ENCODE data around the gene PHLPP1.

PHLPP1 gene

GRCh38 chr18:62856294-62856693 is 141.0 kb downstream of the PHLPP1 start:
- no peak for DNase-seq

DNA sequence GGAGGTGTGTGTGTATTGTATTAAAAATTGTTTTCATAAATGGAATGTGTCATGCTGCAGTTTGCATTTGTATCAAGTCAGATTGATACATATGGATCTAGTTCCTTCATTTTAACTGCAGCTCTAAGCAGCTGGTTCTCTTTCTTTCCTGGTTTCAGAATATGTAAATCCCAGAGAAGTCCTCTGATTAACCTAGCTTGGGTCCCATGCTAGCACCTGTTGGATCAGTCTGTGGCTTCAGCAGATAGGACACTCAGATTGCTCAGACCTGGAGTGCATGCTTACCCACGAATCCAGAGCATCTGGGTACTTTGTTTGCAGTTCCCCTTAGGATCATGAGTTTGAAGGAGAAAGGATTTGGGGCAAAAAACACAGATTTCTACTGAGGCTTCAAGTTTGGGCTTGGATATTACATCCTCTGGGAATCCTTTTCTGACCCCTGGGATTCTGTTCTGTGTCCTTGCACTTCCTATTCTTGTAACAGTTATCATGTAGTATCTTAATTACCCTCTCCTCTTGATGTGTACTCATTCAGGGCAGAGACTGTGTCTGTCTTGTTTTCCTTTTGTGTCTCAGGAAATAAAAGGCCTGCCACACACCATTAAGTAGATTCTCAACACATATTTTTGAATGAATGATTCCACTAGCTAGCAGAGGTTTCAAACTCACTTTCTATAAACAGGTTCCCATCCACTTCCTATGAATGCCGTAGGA is 142.1 kb downstream of the PHLPP1 start:
- no peak for DNase-seq

GRCh38 chr18:62860062-62860461 is 144.7 kb downstream of the PHLPP1 start:
- no peak for DNase-seq

DNA sequence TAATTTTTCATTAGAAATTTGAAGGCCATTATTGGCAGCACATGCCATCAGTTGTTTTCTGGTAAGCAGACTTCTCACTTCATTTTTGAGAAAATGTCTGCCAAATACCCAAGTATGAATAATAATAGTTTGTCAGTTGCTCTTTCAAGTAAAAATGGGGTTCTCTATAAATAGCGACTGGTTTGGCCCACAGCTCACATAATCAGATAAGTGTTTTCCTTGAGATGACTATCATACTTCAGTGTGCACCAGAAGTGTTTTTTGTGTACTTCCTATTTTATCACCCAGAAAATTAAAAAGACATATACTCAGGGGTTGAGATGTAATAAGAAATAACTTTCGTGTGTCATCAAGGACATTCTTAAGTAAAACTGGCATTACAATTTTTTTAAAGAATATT is 147.1 kb downstream of the PHLPP1 start:
- DNase-seq: no peak

GRCh38 chr18:62863579-62864001 is 148.2 kb downstream of the PHLPP1 start:
- no peak for DNase-seq

GRCh38 chr18:62865498-62865897 is 150.2 kb downstream of the PHLPP1 start:
- no peak for DNase-seq

DNA sequence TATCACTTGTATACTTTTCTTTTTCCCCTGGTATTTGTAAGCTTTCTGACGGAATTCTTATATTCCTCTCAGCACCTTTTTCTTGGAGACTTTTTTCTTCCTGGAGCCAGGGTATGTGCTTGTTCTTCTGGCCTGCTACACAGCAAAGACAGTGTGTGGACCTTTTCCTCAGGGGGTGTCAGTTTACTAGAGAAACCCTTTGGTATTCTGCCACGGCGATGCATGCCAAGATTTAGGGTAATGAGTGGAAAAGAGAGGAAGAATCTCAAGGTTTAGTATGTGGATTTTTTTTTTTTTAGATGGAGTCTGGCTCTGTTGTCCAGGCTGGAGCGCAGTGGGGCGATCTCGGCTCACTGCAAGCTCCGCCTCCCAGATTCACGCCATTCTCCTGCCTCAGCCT is 152.2 kb downstream of the PHLPP1 start:
- DNase-seq: no peak

GRCh38 chr18:62868645-62869044 is 153.3 kb downstream of the PHLPP1 start:
- DNase-seq: no peak

- no peak for DNase-seq
Measured at GRCh38 chr18:62870643-62871042, 155.3 kb downstream of the PHLPP1 start.

DNA sequence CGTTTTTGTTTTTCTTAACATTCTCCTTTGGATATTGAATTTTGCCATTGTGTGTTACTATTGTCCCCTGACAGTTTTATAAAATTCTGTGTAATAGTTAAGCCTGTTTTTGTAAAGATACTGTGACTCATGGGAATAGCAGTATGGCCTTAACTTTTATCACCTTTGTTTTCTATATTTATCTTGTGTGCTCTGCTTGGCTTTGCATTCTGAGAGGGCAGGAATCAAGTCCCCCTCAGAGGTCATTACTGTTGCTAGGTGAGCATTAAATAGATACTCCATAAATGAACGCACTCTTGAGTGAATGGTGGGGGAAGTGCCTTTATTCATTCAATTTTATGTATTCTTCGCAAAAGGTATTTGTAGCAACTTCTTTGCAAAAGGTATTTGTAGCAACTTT is 160.0 kb downstream of the PHLPP1 start:
- no peak for DNase-seq

GRCh38 chr18:62876111-62876510 is 160.8 kb downstream of the PHLPP1 start:
- DNase-seq: no peak

DNA sequence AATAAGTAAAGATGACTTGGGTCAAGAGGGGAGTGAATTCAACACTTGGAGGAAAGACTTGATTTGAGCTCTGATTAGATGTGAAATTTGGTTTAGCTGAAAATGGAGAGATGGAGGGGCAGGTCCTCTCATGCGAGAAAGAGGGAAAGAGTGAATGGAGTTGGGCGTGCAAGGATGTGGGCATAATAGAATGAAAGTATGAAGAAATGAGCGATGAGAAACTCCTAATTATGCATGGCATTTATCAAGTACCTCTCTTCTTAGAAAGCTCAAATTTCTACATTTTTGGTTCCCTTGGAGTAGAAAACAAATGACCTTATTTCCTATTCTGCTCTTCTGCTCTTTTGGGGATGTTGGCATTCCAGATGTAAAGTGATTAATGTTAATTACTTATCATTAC is 161.5 kb downstream of the PHLPP1 start:
- DNase-seq: no peak

GRCh38 chr18:62877411-62878221 is 162.3 kb downstream of the PHLPP1 start:
- DNase-seq: no peak

DNA sequence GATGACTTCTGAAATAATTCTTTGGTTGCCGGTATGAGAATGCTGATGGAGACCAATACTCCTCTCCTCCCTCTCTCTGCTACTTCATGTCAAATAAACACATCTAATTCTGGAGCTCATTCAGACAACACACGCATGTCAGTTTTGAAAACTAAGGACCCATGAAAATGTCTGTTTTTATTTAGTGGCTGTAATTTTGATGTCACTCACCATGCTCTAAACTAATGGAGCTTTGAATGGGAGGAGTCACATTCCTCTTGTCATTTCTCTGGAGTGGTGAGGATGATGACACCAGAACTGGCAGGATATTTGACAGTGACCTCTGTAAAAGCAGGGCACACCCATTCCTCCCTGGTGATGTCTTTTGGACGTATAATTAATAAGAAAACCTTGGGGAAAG is 163.0 kb downstream of the PHLPP1 start:
- DNase-seq: no peak

DNA sequence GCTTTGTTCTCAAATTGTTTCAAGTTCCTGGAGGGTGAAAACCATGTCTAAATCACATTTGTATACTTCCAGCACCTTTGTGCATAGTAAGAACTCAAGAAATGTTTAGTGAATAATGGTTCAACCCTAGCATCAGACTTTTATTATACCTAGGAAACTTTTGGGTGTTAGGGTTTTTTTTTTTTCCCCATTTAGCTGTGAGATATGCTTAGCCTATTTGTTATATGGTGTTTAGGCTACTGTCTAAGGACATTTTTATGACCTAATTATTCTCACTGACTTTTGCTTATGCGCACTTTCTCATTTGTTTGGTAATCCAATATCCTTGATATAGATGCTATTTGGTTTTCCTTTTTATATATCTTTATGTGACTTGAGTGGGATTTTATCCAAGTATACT is 164.7 kb downstream of the PHLPP1 start:
- DNase-seq: no peak

DNA sequence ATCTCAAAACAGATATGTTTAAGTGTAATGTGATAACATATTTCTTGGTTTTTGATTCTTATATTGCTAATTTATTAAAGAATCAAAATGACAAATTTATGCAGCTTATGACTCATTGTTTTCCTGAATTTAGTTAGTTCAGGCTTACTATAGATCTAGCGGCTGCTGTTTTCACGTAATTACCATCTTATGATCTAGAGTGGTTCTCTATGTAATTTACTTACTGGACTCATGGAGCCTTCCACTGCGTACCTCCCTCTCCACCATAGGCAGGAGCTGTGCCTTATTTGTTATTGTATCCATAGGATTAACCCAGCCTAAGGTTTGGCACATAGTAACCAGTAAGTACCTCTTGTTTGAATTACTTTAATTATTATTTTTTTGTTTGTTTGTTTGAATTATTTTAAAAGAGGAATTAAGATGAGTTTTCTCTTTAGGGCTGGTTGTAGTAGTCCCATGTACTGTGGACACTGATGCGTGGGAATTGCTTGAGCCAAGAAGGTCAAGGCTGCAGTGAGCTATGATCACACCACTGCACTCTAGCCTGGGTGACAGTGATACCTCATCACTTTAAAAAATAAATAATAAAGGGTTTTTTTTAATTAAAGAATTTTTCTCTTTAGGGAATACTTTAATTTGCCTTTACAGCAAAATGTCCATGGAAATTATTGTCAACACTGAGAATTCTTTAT is 165.5 kb downstream of the PHLPP1 start:
- no peak for DNase-seq

DNA sequence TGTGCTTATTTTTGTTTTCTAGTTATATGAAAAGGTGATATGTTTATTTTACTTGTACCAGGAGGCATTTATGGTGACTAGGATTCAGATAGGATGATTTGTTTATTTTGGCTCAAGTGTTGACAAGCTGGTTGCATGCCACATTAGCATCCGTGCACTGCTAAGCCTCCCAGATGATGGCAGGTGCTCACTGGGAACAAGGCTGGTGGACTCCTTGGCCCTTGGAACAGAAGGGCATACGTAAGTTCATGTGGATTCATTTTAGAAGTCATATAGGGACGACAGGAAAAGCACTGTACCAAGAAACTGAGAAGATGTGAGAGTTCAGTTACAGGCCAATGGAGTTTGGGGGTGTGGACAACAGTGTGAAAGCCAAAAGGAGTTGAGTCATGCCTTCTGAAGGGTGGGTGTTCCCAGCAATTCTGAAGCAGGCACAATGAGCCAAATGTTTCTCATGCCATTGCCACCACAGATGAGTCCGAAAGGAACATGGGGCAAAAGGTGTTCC is 166.2 kb downstream of the PHLPP1 start:
- no peak for DNase-seq

DNA sequence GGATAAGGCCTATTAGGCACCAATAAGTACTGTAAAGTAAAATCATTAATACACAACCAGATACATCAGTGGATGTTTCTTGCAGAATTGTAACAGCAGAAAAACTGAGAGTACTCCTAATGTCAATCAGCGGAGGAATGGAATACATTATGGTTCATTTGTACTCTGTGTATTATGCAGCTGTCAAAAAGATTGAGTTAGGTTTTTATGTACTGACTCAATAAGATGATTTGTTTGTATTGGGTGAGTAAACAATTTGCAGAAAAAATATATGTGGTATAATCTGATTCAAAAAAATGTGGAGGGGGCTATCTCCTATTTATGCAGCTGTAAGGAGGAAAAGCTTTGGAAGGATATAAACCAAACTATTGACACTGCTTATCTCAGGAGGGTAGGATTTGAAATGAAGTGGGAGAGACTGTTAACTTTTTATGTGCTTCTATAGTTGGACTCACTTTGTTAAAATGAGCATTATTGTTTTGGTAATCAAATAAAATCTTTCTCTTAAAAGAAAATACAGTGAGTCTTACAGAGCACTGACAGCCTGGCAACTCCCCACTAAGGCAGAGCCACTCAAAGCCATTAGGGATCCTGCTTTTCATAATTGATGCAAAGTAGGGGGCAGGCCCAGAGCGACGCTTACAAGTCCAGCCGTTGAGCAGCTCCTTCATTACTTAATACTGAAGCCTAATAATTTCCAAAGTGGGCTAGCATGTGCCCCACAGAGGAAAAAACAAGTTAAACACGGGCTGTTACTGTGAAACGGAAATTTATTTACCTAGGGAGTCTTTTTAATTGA is 168.8 kb downstream of the PHLPP1 start:
- DNase-seq: no peak

DNA sequence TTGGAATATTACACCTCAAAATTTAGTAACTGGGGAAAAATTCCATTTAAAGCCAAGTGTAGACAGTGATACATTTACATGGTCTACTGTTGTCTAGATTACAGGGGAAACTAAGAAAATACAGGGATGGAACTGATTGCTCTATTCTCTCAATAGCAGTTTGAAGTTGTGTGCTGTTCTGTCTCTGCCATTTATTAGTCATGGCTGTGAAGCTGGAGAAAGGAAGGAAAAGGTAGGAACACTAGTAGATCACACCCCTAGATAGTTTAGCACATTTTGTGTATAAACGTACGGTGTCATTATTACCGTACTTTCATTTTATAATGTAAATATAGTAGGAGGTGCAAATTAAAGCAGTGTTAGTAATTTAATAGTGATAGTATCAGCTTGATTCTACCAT is 170.5 kb downstream of the PHLPP1 start:
- no peak for DNase-seq

- no peak for DNase-seq
Measured at GRCh38 chr18:62894681-62895390, 179.5 kb downstream of the PHLPP1 start.

GRCh38 chr18:62897153-62897552 is 181.8 kb downstream of the PHLPP1 start:
- no peak for DNase-seq

- DNase-seq: no peak
Measured at GRCh38 chr18:62898359-62898758, 183.0 kb downstream of the PHLPP1 start.
